ENCODE results near the gene ATG5.
"Not testable (repeated sequence)": the region's sequence is repeated elsewhere in the genome, so short reads cannot be mapped to it uniquely, and the experiment has no call there.

Gene ATG5

GRCh38 chr6:106152476-106152875 lies 173.1 kb downstream of the ATG5 start:
- not testable (repeated sequence) for DNase-seq

GRCh38 chr6:106149472-106150069 lies 176.0 kb downstream of the ATG5 start:
- no peak for DNase-seq

- DNase-seq: no peak
These were observed 178.1 kb downstream of the ATG5 start for GRCh38 chr6:106147476-106147875.

GRCh38 chr6:106146852-106147351 lies 178.7 kb downstream of the ATG5 start:
- no peak for DNase-seq

- no peak for DNase-seq
These were observed 179.8 kb downstream of the ATG5 start for GRCh38 chr6:106145741-106146227.

- DNase-seq: no peak
These were observed 180.4 kb downstream of the ATG5 start for GRCh38 chr6:106145144-106145543.

- DNase-seq: no peak
These were observed 181.9 kb downstream of the ATG5 start for GRCh38 chr6:106143665-106144064.

- DNase-seq: no peak
These were observed 182.6 kb downstream of the ATG5 start for GRCh38 chr6:106142876-106143431.

GRCh38 chr6:106141441-106142237 lies 183.9 kb downstream of the ATG5 start:
- DNase-seq: no peak

- no peak for DNase-seq
These were observed 187.4 kb downstream of the ATG5 start for GRCh38 chr6:106138151-106138550.

GRCh38 chr6:106136845-106137244 lies 188.7 kb downstream of the ATG5 start:
- DNase-seq: no peak

- no peak for DNase-seq
These were observed 189.5 kb downstream of the ATG5 start for GRCh38 chr6:106135911-106136571.

- DNase-seq: no peak
These were observed 190.5 kb downstream of the ATG5 start for GRCh38 chr6:106134906-106135634.

Measured in cerebellar nuclear complex (tissue), 1 donor.